A549 (cell line): ENCODE measurements around the gene ABCG8. TPM values are rescaled to one million over a fixed set of nuclear protein-coding genes. Genes with fewer than 3 reads are reported as not detected.

ENCODE experiments used
- ATAC-seq, 2 experiments: fragments of 200-7000 bp in 1 of 2; fragments of >200 bp in 1 of 2; cut with Nextera tagmentation in 1 of 2; cut with Tn5 transposase in 1 of 2; 3 replicates each; pipeline versions ENCODE4 v1.8.0 to v1.9.1; 2018 to 2020; ENCODE audit warnings: mild to moderate bottlenecking in 1 of 2, moderate library complexity in 1 of 2
- CTCF ChIA-PET: fragments of 300-600 bp; sonication (Branson Sonifier 250); formaldehyde crosslinking; extraction: SDS; loops from one replicate; lab custom pipeline; 2021; ENCODE audit warnings: antibody characterized with exemption, inconsistent platforms; lab: Yijun Ruan, JAX
- POLR2A ChIA-PET: fragments of 350-600 bp; formaldehyde crosslinking; extraction: SDS; loops from one replicate; lab custom pipeline; 2021; ENCODE audit warnings: antibody characterized with exemption, inconsistent platforms; lab: Yijun Ruan, JAX
- DNase-seq, 2 experiments: peaks; one replicate each; pipeline versions ENCODE4 v3.0.0 to v3.0.0-alpha.2; 2011 to 2016; ENCODE audit warnings: low read depth in 1 of 2, low spot score in 1 of 2
- FAIRE-seq: peaks from 2 replicates; lab custom pipeline; 2011; peaks lifted over from hg19 to GRCh38; lab: Jason Lieb, UNC
- H3K27ac ChIP-seq, 2 experiments: fragments of >200 bp; sonication (Bioruptor Twin); formaldehyde crosslinking; 3 replicates each; pipeline ENCODE4 v1.5.1; 2016 to 2017
- H3K4me1 ChIP-seq: fragments of >200 bp; sonication (Bioruptor Twin); formaldehyde crosslinking; 3 replicates; pipeline ENCODE4 v1.6.1; 2016
- H3K4me2 ChIP-seq: fragments of >200 bp; sonication (Bioruptor Twin); formaldehyde crosslinking; 3 replicates; pipeline ENCODE4 v1.6.1; 2016
- H3K4me3 ChIP-seq: fragments of >200 bp; sonication (Bioruptor Twin); formaldehyde crosslinking; 3 replicates; pipeline ENCODE4 v1.5.1; 2016
- H3K9me3 ChIP-seq: fragments of >200 bp; sonication (Bioruptor Twin); formaldehyde crosslinking; 3 replicates; pipeline ENCODE4 v1.6.1; 2016
- BHLHE40 ChIP-seq: IDR thresholded peaks from 2 replicates; pipeline ENCODE4 v1.6.1; 2012; ENCODE audit warnings: low read depth, low read length, inconsistent platforms
- CBX8 ChIP-seq: fragments of 200-600 bp; sonication (generic); IDR thresholded peaks from 2 replicates; pipeline ENCODE4 v1.6.1; 2016
- CEBPB ChIP-seq, 2 experiments: fragments of >200 bp in 1 of 2; sonication (Bioruptor Twin) in 1 of 2; formaldehyde crosslinking in 1 of 2; IDR thresholded peaks; 2 replicates each; pipeline ENCODE4 v1.6.1; 2012 to 2016
- CHD4 ChIP-seq: fragments of 200-600 bp; sonication (generic); IDR thresholded peaks from 2 replicates; pipeline ENCODE4 v1.6.1; 2016; ENCODE audit warnings: antibody characterized with exemption, mild to moderate bottlenecking, borderline replicate concordance
- ESRRA ChIP-seq: fragments of 150-350 bp; IDR thresholded peaks from 2 replicates; pipeline ENCODE4 v1.6.1; 2014; ENCODE audit warnings: mild to moderate bottlenecking, low read length, borderline replicate concordance
- HOXA7 ChIP-seq: fragments of 250-450 bp; sonication (Bioruptor Pico); IDR thresholded peaks from 2 replicates; pipeline ENCODE4 v1.5.0; 2020; ENCODE audit warnings: mild to moderate bottlenecking, moderate library complexity
- HOXB13 ChIP-seq: fragments of 250-450 bp; sonication (Bioruptor Pico); IDR thresholded peaks from 2 replicates; pipeline ENCODE4 v1.5.0; 2020; ENCODE audit warnings: low read depth, mild to moderate bottlenecking, moderate library complexity
- JUNB ChIP-seq: fragments of >200 bp; sonication (Bioruptor Twin); formaldehyde crosslinking; IDR thresholded peaks from 2 replicates; pipeline ENCODE4 v1.6.1; 2016
- KDM1A ChIP-seq: fragments of 200-600 bp; sonication (generic); IDR thresholded peaks from 2 replicates; pipeline ENCODE4 v1.6.1; 2016; ENCODE audit warnings: low read depth, mild to moderate bottlenecking
- MYC ChIP-seq: IDR thresholded peaks from 2 replicates; pipeline ENCODE4 v1.6.1; 2012; ENCODE audit warnings: mild to moderate bottlenecking, inconsistent platforms, low read length, improper control_type of control experiment, borderline replicate concordance
- PHF8 ChIP-seq: fragments of 200-600 bp; sonication (generic); IDR thresholded peaks from 2 replicates; pipeline ENCODE4 v1.6.1; 2016; ENCODE audit warnings: low read depth, mild to moderate bottlenecking, antibody characterized with exemption, moderate library complexity, borderline replicate concordance
- POLR2AphosphoS2 ChIP-seq: conservative IDR thresholded peaks from 2 replicates; pipeline ENCODE4 v1.6.1; 2012; ENCODE audit warnings: low read length, improper control_type of control experiment, inconsistent platforms
- RAD21 ChIP-seq, 2 experiments: fragments of >200 bp in 1 of 2; sonication (Bioruptor Twin) in 1 of 2; formaldehyde crosslinking in 1 of 2; IDR thresholded peaks in 1 of 2; conservative IDR thresholded peaks in 1 of 2; 2 replicates in 1 of 2; 3 replicates in 1 of 2; pipeline ENCODE4 v1.6.1; 2012 to 2018; ENCODE audit warnings: inconsistent platforms in 1 of 2
- RARB ChIP-seq: fragments of 250-450 bp; sonication (Bioruptor Pico); IDR thresholded peaks from 2 replicates; pipeline ENCODE4 v1.8.0; 2021; ENCODE audit warnings: mild to moderate bottlenecking, moderate library complexity
- RCOR1 ChIP-seq: fragments of 150-350 bp; IDR thresholded peaks from 2 replicates; pipeline ENCODE4 v1.6.1; 2014; ENCODE audit warnings: antibody characterized with exemption, low read length, low read depth
- SMC3 ChIP-seq: fragments of >200 bp; sonication (Bioruptor Twin); formaldehyde crosslinking; IDR thresholded peaks from 3 replicates; pipeline ENCODE4 v1.6.1; 2018; ENCODE audit warnings: inconsistent platforms
- WGBS: methylation state at CpG from one replicate; pipeline ENCODE4 v1.1.6; 2017; ENCODE audit errors: missing lambda C conversion rate; 5-methylcytosine and 5-hydroxymethylcytosine counted together
- polyA plus RNA-seq, 4 experiments: library from polyadenylated mRNA; depleted of rRNA in 3 of 4; stranded (reverse); fragments of >200 nt; fragmentation: RNase III in 1 of 4; extraction: RNeasy Plus Mini Kit Qiagen cat#74134 plus additional on column Dnase treatment in 1 of 4; gene quantifications; 2 replicates in 3 of 4; 3 replicates in 1 of 4; pipeline ENCODE4 v1.2.3, GENCODE V29; 2011 to 2017
- TF ChIP-seq, protein P1 (sequence below): fragments of 450-650 bp; IDR thresholded peaks from 2 replicates; pipeline ENCODE4 v1.6.1; 2014; ENCODE audit warnings: antibody characterized with exemption
- TF ChIP-seq, protein P2 (sequence below): fragments of >200 bp; sonication (Bioruptor Twin); formaldehyde crosslinking; IDR thresholded peaks from 3 replicates; pipeline ENCODE4 v1.5.1; 2016
- TF ChIP-seq, protein P3 (sequence below): fragments of 200-600 bp; sonication (generic); IDR thresholded peaks from 2 replicates; pipeline ENCODE4 v1.6.1; 2016; ENCODE audit warnings: antibody characterized with exemption, mild to moderate bottlenecking, moderate library complexity
- TF ChIP-seq, protein P4 (sequence below): IDR thresholded peaks from 2 replicates; pipeline ENCODE4 v1.6.1; 2012

The ABCG8 gene
- polyA plus RNA-seq, 2 of the 4 experiments (the other 2 are of a cell fraction): not detected

DNA sequence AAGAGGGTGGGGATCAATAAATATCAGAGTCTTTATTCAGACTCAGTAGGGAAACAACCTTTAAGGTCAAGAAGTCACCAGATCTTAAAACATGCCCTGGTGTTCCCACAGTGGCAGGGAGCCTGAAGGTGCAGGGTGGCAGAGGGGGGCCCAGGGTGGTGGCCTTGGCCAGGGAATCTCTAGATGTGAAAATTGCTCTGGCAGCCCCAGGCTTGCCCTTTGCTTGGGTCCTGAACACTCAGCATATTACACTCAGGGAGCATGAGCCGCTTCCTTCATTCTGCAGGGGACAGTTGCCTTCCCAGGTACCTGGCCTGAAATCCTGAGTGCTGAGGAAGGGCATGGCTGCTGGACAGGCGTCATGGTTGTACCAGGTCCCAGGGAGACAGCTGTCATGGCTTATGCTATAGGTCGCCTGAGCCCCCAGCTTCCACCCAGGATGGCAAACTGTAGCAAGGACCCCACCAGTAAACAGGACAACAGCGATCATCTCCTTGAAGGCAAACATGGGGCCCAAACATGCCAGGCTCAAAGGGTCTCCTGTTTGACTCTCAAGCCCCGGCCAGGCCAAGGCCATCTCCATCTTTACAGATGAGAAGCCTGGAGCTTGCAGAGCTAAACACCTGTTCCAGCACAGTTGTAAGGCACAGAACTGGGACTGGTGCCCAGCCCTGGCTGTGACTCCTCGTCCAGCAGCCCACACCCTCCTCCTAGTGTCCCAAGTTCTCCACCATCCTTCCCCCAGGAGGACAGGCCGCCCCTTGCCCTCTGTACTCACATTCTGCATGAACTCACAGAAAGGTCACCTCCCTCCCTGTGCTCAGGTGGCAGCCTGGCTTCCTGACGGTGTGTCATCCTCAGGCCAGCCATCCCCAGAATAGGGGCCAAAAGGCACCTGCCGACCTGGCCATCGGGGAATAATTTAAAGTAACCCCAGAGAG lies 14.6 kb downstream of the ABCG8 start:
- WGBS: 45% methylated on average over 10 of the region's 10 CpGs
- H3K4me3 ChIP-seq: no peak overlapping the region
- H3K27ac ChIP-seq: no peak overlapping the region
- ATAC-seq (no peak; a peak in 1 of 6 replicates), DNase-seq (no peak), FAIRE-seq (no peak)
- TF ChIP-seq KDM1A (no peak), RCOR1 (no peak), RARB (CRISPR knock-in tag) (no peak), RAD21 (conservative IDR thresholded peaks at IDR 0.05 in 1 of 2, IDR thresholded peaks at IDR 0.05 in 1 of 2) (no peak), POLR2AphosphoS2 (no peak), SMC3 (no peak), BHLHE40 (no peak), CBX8 (no peak), ESRRA (no peak), CHD4 (no peak), HOXB13 (CRISPR knock-in tag) (no peak), MYC (no peak), CEBPB (IDR thresholded peaks at IDR 0.05) (no peak), JUNB (no peak), PHF8 (no peak), HOXA7 (CRISPR knock-in tag) (no peak)
- TF ChIP-seq, protein P1, sequence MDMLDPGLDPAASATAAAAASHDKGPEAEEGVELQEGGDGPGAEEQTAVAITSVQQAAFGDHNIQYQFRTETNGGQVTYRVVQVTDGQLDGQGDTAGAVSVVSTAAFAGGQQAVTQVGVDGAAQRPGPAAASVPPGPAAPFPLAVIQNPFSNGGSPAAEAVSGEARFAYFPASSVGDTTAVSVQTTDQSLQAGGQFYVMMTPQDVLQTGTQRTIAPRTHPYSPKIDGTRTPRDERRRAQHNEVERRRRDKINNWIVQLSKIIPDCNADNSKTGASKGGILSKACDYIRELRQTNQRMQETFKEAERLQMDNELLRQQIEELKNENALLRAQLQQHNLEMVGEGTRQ: no peak
- TF ChIP-seq, protein P2, sequence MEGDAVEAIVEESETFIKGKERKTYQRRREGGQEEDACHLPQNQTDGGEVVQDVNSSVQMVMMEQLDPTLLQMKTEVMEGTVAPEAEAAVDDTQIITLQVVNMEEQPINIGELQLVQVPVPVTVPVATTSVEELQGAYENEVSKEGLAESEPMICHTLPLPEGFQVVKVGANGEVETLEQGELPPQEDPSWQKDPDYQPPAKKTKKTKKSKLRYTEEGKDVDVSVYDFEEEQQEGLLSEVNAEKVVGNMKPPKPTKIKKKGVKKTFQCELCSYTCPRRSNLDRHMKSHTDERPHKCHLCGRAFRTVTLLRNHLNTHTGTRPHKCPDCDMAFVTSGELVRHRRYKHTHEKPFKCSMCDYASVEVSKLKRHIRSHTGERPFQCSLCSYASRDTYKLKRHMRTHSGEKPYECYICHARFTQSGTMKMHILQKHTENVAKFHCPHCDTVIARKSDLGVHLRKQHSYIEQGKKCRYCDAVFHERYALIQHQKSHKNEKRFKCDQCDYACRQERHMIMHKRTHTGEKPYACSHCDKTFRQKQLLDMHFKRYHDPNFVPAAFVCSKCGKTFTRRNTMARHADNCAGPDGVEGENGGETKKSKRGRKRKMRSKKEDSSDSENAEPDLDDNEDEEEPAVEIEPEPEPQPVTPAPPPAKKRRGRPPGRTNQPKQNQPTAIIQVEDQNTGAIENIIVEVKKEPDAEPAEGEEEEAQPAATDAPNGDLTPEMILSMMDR: no peak
- TF ChIP-seq, protein P3, sequence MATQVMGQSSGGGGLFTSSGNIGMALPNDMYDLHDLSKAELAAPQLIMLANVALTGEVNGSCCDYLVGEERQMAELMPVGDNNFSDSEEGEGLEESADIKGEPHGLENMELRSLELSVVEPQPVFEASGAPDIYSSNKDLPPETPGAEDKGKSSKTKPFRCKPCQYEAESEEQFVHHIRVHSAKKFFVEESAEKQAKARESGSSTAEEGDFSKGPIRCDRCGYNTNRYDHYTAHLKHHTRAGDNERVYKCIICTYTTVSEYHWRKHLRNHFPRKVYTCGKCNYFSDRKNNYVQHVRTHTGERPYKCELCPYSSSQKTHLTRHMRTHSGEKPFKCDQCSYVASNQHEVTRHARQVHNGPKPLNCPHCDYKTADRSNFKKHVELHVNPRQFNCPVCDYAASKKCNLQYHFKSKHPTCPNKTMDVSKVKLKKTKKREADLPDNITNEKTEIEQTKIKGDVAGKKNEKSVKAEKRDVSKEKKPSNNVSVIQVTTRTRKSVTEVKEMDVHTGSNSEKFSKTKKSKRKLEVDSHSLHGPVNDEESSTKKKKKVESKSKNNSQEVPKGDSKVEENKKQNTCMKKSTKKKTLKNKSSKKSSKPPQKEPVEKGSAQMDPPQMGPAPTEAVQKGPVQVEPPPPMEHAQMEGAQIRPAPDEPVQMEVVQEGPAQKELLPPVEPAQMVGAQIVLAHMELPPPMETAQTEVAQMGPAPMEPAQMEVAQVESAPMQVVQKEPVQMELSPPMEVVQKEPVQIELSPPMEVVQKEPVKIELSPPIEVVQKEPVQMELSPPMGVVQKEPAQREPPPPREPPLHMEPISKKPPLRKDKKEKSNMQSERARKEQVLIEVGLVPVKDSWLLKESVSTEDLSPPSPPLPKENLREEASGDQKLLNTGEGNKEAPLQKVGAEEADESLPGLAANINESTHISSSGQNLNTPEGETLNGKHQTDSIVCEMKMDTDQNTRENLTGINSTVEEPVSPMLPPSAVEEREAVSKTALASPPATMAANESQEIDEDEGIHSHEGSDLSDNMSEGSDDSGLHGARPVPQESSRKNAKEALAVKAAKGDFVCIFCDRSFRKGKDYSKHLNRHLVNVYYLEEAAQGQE: no peak
- TF ChIP-seq, protein P4, sequence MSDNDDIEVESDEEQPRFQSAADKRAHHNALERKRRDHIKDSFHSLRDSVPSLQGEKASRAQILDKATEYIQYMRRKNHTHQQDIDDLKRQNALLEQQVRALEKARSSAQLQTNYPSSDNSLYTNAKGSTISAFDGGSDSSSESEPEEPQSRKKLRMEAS: no peak
- ChIA-PET CTCF (interaction anchor here (1.5 to 1.6 kb wide), 2 partner anchors 9 to 245 kb away, joined by 3 to 4 read pairs; no protein-coding TSS in a partner anchor), POLR2A (no interaction called here)
- H3K4me1 ChIP-seq: peaks cover under 1% of the 10 kb centered on the region; the same call in 1 of the 3 replicates
- H3K4me2 ChIP-seq: no peak overlapping the region
- H3K9me3 ChIP-seq: no peaks in the 10 kb centered on the region
